HEK293 (cell line): ENCODE data around the gene ADCY3.

Experiments
- CTCF ChIA-PET: fragments of 350-600 bp; formaldehyde crosslinking; extraction: SDS; loops from one replicate; lab custom pipeline; 2021; ENCODE audit warnings: antibody characterized with exemption; lab: Yijun Ruan, JAX
- POLR2A ChIA-PET: fragments of 300-600 bp; formaldehyde crosslinking; extraction: SDS; loops from one replicate; lab custom pipeline; 2020; ENCODE audit warnings: antibody characterized with exemption, inconsistent platforms; lab: Yijun Ruan, JAX
- H3K27ac ChIP-seq: fragments of 200-500 bp; sonication (Bioruptor generic); 2 replicates; pipeline ENCODE4 v1.5.1; 2014; ENCODE audit warnings: low read depth, low read length, control low read depth, inconsistent platforms; ENCODE audit errors: extremely low read depth
- H3K36me3 ChIP-seq, 2 experiments: fragments of 200-500 bp in 1 of 2; sonication (Bioruptor generic) in 1 of 2; 1 replicate in 1 of 2; 2 replicates in 1 of 2; pipeline ENCODE4 v1.5.1; 2014 to 2017; ENCODE audit warnings: inconsistent platforms in 2 of 2, low read length in 2 of 2; ENCODE audit not compliant: control insufficient read depth in 2 of 2, insufficient read depth in 1 of 2
- H3K4me1 ChIP-seq: fragments of 200-500 bp; sonication (Bioruptor generic); 2 replicates; pipeline ENCODE4 v1.5.1; 2014; ENCODE audit warnings: mild to moderate bottlenecking, low read length, inconsistent platforms; ENCODE audit not compliant: control insufficient read depth, insufficient read depth
- H3K4me3 ChIP-seq: 2 replicates; pipeline ENCODE4 v1.5.1; 2011; ENCODE audit warnings: low read depth, mild to moderate bottlenecking, control low read depth, low read length, moderate library complexity
- H3K9me3 ChIP-seq: fragments of 200-500 bp; sonication (Bioruptor generic); 2 replicates; pipeline ENCODE4 v1.5.1; 2014; ENCODE audit warnings: low read depth, low read length, inconsistent platforms; ENCODE audit not compliant: control insufficient read depth, insufficient read depth
- BCL11B ChIP-seq: fragments of 450-650 bp; formaldehyde crosslinking; IDR thresholded peaks from 2 replicates; pipeline ENCODE4 v1.5.1; 2016; ENCODE audit warnings: low read depth, missing biosample characterization, missing genetic modification characterization
- KLF8 ChIP-seq: fragments of 450-650 bp; formaldehyde crosslinking; IDR thresholded peaks from 2 replicates; pipeline ENCODE4 v1.5.1; 2016; ENCODE audit warnings: missing biosample characterization, missing genetic modification characterization
- ZBTB44 ChIP-seq: fragments of 450-650 bp; IDR thresholded peaks from 2 replicates; pipeline ENCODE4 v1.5.1; 2018; ENCODE audit warnings: missing biosample characterization, mild to moderate bottlenecking, missing genetic modification characterization
- ZNF121 ChIP-seq: fragments of 450-650 bp; formaldehyde crosslinking; IDR thresholded peaks from 2 replicates; pipeline ENCODE4 v1.5.1; 2016; ENCODE audit warnings: missing biosample characterization, missing genetic modification characterization
- ZNF146 ChIP-seq: fragments of 450-650 bp; formaldehyde crosslinking; IDR thresholded peaks from 2 replicates; pipeline ENCODE4 v1.5.1; 2016; ENCODE audit warnings: missing biosample characterization, missing genetic modification characterization
- ZNF157 ChIP-seq: fragments of 450-650 bp; formaldehyde crosslinking; IDR thresholded peaks from 2 replicates; pipeline ENCODE4 v1.5.1; 2016; ENCODE audit warnings: missing biosample characterization, missing genetic modification characterization
- ZNF16 ChIP-seq: fragments of 450-650 bp; formaldehyde crosslinking; IDR thresholded peaks from 2 replicates; pipeline ENCODE4 v1.5.1; 2016; ENCODE audit warnings: low read depth, missing biosample characterization, missing genetic modification characterization
- ZNF274 ChIP-seq, 2 experiments: fragments of 200-500 bp in 1 of 2; fragments of 450-650 bp in 1 of 2; sonication (Bioruptor generic) in 1 of 2; formaldehyde crosslinking in 1 of 2; IDR thresholded peaks; 2 replicates each; pipeline versions ENCODE4 v1.5.1 to v1.6.1; 2014 to 2016; ENCODE audit warnings: borderline replicate concordance in 1 of 2, inconsistent platforms in 1 of 2, low read length in 1 of 2, missing biosample characterization in 1 of 2, missing genetic modification characterization in 1 of 2
- ZNF362 ChIP-seq: fragments of 450-650 bp; formaldehyde crosslinking; IDR thresholded peaks from 2 replicates; pipeline ENCODE4 v1.5.1; 2016; ENCODE audit warnings: missing biosample characterization, missing genetic modification characterization
- ZNF404 ChIP-seq: fragments of 450-650 bp; formaldehyde crosslinking; IDR thresholded peaks from 2 replicates; pipeline ENCODE4 v1.5.1; 2017; ENCODE audit warnings: missing biosample characterization, missing genetic modification characterization
- ZNF501 ChIP-seq: fragments of 450-650 bp; formaldehyde crosslinking; IDR thresholded peaks from 2 replicates; pipeline ENCODE4 v1.5.1; 2016; ENCODE audit warnings: missing biosample characterization, missing genetic modification characterization
- ZNF558 ChIP-seq: fragments of 450-650 bp; formaldehyde crosslinking; IDR thresholded peaks from 2 replicates; pipeline ENCODE4 v1.5.1; 2016; ENCODE audit warnings: missing biosample characterization, missing genetic modification characterization
- ZNF585B ChIP-seq: fragments of 450-650 bp; formaldehyde crosslinking; IDR thresholded peaks from 2 replicates; pipeline ENCODE4 v1.5.1; 2016; ENCODE audit warnings: missing biosample characterization, missing genetic modification characterization
- TF ChIP-seq, protein P1 (sequence below): fragments of 450-650 bp; formaldehyde crosslinking; optimal IDR thresholded peaks from 2 replicates; pipeline ENCODE3; 2016; ENCODE audit warnings: missing biosample characterization, mild to moderate bottlenecking, missing genetic modification characterization
- TF ChIP-seq, protein P2 (sequence below): fragments of 450-650 bp; formaldehyde crosslinking; IDR thresholded peaks from 2 replicates; pipeline ENCODE4 v1.5.1; 2016; ENCODE audit warnings: missing biosample characterization, missing genetic modification characterization, borderline replicate concordance
- TF ChIP-seq, protein P3 (sequence below): fragments of 450-650 bp; formaldehyde crosslinking; IDR thresholded peaks from 2 replicates; pipeline ENCODE4 v1.5.1; 2016; ENCODE audit warnings: missing biosample characterization, missing genetic modification characterization, low read depth
- TF ChIP-seq, protein P4 (sequence below): fragments of 450-650 bp; formaldehyde crosslinking; IDR thresholded peaks from 2 replicates; pipeline ENCODE4 v1.5.1; 2016; ENCODE audit warnings: missing biosample characterization, missing genetic modification characterization

The ADCY3 gene

GRCh38 chr2:24840962-24841945 lies 78.8 kb downstream of the ADCY3 start:
- ChIA-PET POLR2A (no interaction called here), CTCF (interaction anchor here (0.5 kb wide), 1 partner anchor 441 kb away, joined by 4 read pairs; no protein-coding TSS in a partner anchor)
- H3K27ac ChIP-seq: no peak overlapping the region
- no peaks in the 10 kb centered on the region for H3K9me3 ChIP-seq
- TF ChIP-seq ZNF362 (tag by site-specific recombination) (no peak), ZNF585B (tag by site-specific recombination) (no peak), ZBTB44 (tag by site-specific recombination) (no peak), ZNF404 (tag by site-specific recombination) (no peak), BCL11B (tag by site-specific recombination) (no peak), ZNF157 (tag by site-specific recombination) (no peak), ZNF501 (no peak), ZNF274 (IDR thresholded peaks at IDR 0.05; ENCODE audit: low read length) (no peak), ZNF274 (tag by site-specific recombination; IDR thresholded peaks at IDR 0.05; ENCODE audit: borderline replicate concordance) (no peak)
- TF ChIP-seq, protein P1, sequence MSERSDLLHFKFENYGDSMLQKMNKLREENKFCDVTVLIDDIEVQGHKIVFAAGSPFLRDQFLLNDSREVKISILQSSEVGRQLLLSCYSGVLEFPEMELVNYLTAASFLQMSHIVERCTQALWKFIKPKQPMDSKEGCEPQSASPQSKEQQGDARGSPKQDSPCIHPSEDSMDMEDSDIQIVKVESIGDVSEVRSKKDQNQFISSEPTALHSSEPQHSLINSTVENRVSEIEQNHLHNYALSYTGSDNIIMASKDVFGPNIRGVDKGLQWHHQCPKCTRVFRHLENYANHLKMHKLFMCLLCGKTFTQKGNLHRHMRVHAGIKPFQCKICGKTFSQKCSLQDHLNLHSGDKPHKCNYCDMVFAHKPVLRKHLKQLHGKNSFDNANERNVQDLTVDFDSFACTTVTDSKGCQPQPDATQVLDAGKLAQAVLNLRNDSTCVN (tag by site-specific recombination): no peak
- TF ChIP-seq, protein P2, sequence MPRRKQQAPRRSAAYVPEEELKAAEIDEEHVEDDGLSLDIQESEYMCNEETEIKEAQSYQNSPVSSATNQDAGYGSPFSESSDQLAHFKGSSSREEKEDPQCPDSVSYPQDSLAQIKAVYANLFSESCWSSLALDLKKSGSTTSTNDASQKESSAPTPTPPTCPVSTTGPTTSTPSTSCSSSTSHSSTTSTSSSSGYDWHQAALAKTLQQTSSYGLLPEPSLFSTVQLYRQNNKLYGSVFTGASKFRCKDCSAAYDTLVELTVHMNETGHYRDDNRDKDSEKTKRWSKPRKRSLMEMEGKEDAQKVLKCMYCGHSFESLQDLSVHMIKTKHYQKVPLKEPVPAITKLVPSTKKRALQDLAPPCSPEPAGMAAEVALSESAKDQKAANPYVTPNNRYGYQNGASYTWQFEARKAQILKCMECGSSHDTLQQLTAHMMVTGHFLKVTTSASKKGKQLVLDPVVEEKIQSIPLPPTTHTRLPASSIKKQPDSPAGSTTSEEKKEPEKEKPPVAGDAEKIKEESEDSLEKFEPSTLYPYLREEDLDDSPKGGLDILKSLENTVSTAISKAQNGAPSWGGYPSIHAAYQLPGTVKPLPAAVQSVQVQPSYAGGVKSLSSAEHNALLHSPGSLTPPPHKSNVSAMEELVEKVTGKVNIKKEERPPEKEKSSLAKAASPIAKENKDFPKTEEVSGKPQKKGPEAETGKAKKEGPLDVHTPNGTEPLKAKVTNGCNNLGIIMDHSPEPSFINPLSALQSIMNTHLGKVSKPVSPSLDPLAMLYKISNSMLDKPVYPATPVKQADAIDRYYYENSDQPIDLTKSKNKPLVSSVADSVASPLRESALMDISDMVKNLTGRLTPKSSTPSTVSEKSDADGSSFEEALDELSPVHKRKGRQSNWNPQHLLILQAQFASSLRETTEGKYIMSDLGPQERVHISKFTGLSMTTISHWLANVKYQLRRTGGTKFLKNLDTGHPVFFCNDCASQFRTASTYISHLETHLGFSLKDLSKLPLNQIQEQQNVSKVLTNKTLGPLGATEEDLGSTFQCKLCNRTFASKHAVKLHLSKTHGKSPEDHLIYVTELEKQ: no peak
- TF ChIP-seq, all 188 proteins: peak for 0
- no peaks in the 10 kb centered on the region for H3K4me1 ChIP-seq
- H3K36me3 ChIP-seq: peaks cover 0 to 61% of the 10 kb centered on the region in 2 experiments; a peak in 2 of 3 replicates
- no peak overlapping the region for H3K4me3 ChIP-seq

DNA sequence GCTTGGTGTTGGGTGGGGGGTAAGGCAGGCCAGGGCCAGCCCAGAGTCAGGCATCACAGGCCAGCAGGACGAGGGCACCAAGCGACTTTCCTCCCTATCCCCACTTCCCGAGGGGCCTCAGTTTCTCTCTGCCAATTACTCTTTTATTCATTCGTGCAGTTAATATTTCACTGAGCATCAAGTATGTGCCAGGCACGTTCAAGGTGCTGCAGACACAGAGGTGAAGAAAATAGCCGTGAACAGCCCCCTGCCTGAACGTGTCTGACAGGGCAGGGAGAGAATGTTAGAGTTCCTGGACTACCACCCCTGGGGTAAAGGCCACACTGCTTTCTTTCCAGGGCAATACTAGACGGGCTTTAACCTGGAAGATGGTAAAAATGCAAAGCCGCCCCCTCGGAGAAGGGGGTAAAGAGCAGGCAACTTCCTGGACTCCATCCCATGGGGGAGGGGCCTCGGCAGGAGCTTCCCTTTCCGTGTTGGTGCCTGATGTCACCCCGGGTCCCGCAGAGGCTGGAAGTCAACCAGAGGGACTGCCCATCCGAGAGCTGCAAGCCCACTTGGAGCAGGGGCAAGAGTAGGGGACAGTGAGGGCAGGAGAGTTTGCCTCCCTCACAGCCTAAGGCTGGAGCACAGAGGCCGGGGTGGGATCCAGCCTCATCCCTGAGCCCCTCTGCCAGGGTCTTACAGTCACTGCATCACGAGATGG lies 79.7 kb downstream of the ADCY3 start:
- POLR2A ChIA-PET: no interaction called here
- CTCF ChIA-PET: no interaction called here
- no peak overlapping the region for H3K4me3 ChIP-seq
- no peak overlapping the region for H3K27ac ChIP-seq
- H3K9me3 ChIP-seq: no peaks in the 10 kb centered on the region
- peaks cover 0 to 67% of the 10 kb centered on the region in 2 experiments; a peak in 2 of 3 replicates for H3K36me3 ChIP-seq
- no peaks in the 10 kb centered on the region for H3K4me1 ChIP-seq
- TF ChIP-seq ZNF121 (no peak), ZNF558 (no peak), ZNF146 (tag by site-specific recombination) (no peak), ZNF16 (tag by site-specific recombination) (no peak), KLF8 (no peak)
- TF ChIP-seq, protein P3, sequence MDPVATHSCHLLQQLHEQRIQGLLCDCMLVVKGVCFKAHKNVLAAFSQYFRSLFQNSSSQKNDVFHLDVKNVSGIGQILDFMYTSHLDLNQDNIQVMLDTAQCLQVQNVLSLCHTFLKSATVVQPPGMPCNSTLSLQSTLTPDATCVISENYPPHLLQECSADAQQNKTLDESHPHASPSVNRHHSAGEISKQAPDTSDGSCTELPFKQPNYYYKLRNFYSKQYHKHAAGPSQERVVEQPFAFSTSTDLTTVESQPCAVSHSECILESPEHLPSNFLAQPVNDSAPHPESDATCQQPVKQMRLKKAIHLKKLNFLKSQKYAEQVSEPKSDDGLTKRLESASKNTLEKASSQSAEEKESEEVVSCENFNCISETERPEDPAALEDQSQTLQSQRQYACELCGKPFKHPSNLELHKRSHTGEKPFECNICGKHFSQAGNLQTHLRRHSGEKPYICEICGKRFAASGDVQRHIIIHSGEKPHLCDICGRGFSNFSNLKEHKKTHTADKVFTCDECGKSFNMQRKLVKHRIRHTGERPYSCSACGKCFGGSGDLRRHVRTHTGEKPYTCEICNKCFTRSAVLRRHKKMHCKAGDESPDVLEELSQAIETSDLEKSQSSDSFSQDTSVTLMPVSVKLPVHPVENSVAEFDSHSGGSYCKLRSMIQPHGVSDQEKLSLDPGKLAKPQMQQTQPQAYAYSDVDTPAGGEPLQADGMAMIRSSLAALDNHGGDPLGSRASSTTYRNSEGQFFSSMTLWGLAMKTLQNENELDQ (tag by site-specific recombination): no peak
- TF ChIP-seq, protein P4, sequence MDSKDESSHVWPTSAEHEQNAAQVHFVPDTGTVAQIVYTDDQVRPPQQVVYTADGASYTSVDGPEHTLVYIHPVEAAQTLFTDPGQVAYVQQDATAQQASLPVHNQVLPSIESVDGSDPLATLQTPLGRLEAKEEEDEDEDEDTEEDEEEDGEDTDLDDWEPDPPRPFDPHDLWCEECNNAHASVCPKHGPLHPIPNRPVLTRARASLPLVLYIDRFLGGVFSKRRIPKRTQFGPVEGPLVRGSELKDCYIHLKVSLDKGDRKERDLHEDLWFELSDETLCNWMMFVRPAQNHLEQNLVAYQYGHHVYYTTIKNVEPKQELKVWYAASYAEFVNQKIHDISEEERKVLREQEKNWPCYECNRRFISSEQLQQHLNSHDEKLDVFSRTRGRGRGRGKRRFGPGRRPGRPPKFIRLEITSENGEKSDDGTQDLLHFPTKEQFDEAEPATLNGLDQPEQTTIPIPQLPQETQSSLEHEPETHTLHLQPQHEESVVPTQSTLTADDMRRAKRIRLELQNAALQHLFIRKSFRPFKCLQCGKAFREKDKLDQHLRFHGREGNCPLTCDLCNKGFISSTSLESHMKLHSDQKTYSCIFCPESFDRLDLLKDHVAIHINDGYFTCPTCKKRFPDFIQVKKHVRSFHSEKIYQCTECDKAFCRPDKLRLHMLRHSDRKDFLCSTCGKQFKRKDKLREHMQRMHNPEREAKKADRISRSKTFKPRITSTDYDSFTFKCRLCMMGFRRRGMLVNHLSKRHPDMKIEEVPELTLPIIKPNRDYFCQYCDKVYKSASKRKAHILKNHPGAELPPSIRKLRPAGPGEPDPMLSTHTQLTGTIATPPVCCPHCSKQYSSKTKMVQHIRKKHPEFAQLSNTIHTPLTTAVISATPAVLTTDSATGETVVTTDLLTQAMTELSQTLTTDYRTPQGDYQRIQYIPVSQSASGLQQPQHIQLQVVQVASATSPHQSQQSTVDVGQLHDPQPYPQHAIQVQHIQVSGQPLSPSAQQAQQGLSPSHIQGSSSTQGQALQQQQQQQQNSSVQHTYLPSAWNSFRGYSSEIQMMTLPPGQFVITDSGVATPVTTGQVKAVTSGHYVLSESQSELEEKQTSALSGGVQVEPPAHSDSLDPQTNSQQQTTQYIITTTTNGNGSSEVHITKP: no peak
